ENCODE data around the gene SPTSSA. TPM values are rescaled to one million over a fixed set of nuclear protein-coding genes. Genes with fewer than 3 reads are reported as not detected.
"Not testable (repeated sequence)": the region's sequence is repeated elsewhere in the genome, so short reads cannot be mapped to it uniquely, and the experiment has no call there.

The SPTSSA gene
- total RNA-seq: 10 to 100 TPM; 12.5 to 21.9 TPM

- WGBS: 2% methylated on average over 28 of the region's 82 CpGs
- H3K27me3 ChIP-seq (replicated peaks; ENCODE audit: insufficient read depth): no peaks in the 10 kb centered on the region
- DNase-seq (ENCODE audit: low spot score): peak; percentile 92
- TF ChIP-seq POLR2A (IDR thresholded peaks at IDR 0.05) (peak; percentile 94), POLR2AphosphoS5 (IDR thresholded peaks at IDR 0.05) (peak; percentile 65), CTCF (IDR thresholded peaks at IDR 0.05) (no peak)
- H3K36me3 ChIP-seq: no peaks in the 10 kb centered on the region
- no peaks in the 10 kb centered on the region for H3K9me3 ChIP-seq
- peaks cover 7% of the 10 kb centered on the region for H3K4me1 ChIP-seq (replicated peaks)
- intact Hi-C loops (cut with DNase I): loop anchor here (5.0 kb wide), 3 partner anchors 35 to 585 kb away; partner anchors contain the start of genes EAPP and FAM177A1
- peak within 1 kb of the TSS; percentile 70 to 71 for H3K4me3 ChIP-seq
- peak within 1 kb of the TSS; percentile 84 to 90 for H3K27ac ChIP-seq
Observed at GRCh38 chr14:34462132-34462893, at the start of gene SPTSSA. TSS of gene SPTSSA (minus strand) at chr14:34462240. CDS start at chr14:34462207, 33 bp downstream.

- no peak overlapping the region for H3K27ac ChIP-seq
- TF ChIP-seq POLR2A (IDR thresholded peaks at IDR 0.05) (no peak), CTCF (IDR thresholded peaks at IDR 0.05) (no peak), POLR2AphosphoS5 (IDR thresholded peaks at IDR 0.05) (no peak)
- intact Hi-C loops (cut with DNase I): no loop called here
- no peaks in the 10 kb centered on the region for H3K27me3 ChIP-seq (replicated peaks; ENCODE audit: insufficient read depth)
- no peak overlapping the region for H3K4me3 ChIP-seq
- no peaks in the 10 kb centered on the region for H3K4me1 ChIP-seq (replicated peaks)
- 95% methylated on average over 11 of the region's 11 CpGs for WGBS
- no peaks in the 10 kb centered on the region for H3K9me3 ChIP-seq
- H3K36me3 ChIP-seq: no peaks in the 10 kb centered on the region
- DNase-seq (ENCODE audit: low spot score): no peak
Observed at GRCh38 chr14:34507884-34508283, 45.8 kb upstream of the SPTSSA start.

GRCh38 chr14:34507459-34507858, 45.4 kb upstream of the SPTSSA start:
- no peak overlapping the region for H3K4me3 ChIP-seq
- no peaks in the 10 kb centered on the region for H3K36me3 ChIP-seq
- H3K4me1 ChIP-seq (replicated peaks): no peaks in the 10 kb centered on the region
- H3K27me3 ChIP-seq (replicated peaks; ENCODE audit: insufficient read depth): no peaks in the 10 kb centered on the region
- no peak for DNase-seq (ENCODE audit: low spot score)
- intact Hi-C loops (cut with DNase I): no loop called here
- no peak overlapping the region for H3K27ac ChIP-seq
- WGBS: 82% methylated on average over 9 of the region's 9 CpGs
- TF ChIP-seq CTCF (IDR thresholded peaks at IDR 0.05) (no peak), POLR2A (IDR thresholded peaks at IDR 0.05) (no peak), POLR2AphosphoS5 (IDR thresholded peaks at IDR 0.05) (no peak)
- no peaks in the 10 kb centered on the region for H3K9me3 ChIP-seq

- H3K4me3 ChIP-seq: not testable (repeated sequence)
- WGBS: 87% methylated on average over 5 of the region's 5 CpGs
Observed at GRCh38 chr14:34505124-34505491, 43.1 kb upstream of the SPTSSA start.

GRCh38 chr14:34504027-34504426, 42.0 kb upstream of the SPTSSA start:
- DNase-seq (ENCODE audit: low spot score); intact Hi-C loops (cut with DNase I); H3K27ac ChIP-seq; H3K27me3 ChIP-seq (replicated peaks; ENCODE audit: insufficient read depth); H3K4me1 ChIP-seq (replicated peaks); H3K4me3 ChIP-seq; H3K36me3 ChIP-seq; H3K9me3 ChIP-seq: not testable (repeated sequence)
- 85% methylated on average over 9 of the region's 9 CpGs for WGBS

More at GRCh38 chr14:34505124-34505491, 43.1 kb upstream of the SPTSSA start:
- H3K27ac ChIP-seq; H3K4me1 ChIP-seq (replicated peaks); H3K9me3 ChIP-seq; intact Hi-C loops (cut with DNase I); H3K27me3 ChIP-seq (replicated peaks; ENCODE audit: insufficient read depth); H3K36me3 ChIP-seq; DNase-seq (ENCODE audit: low spot score): not testable (repeated sequence)
